HG03135 (cell line): ENCODE results near the gene CTNNA3.
"Not testable (repeated sequence)": the region's sequence is repeated elsewhere in the genome, so short reads cannot be mapped to it uniquely, and the experiment has no call there.

Experiments used
- ATAC-seq: cut with Tn5 transposase; IDR thresholded peaks from one replicate; pipeline ENCODE4 v1.9.1; 2021; ENCODE audit warnings: mild to moderate bottlenecking, moderate library complexity; ENCODE audit not compliant: unreplicated experiment

CTNNA3 gene

GRCh38 chr10:66353422-66353821 is 1342.6 kb downstream of the CTNNA3 start:
- no peak for ATAC-seq

- no peak for ATAC-seq
Observed at GRCh38 chr10:66350622-66351399, 1345.2 kb downstream of the CTNNA3 start.

- ATAC-seq = no peak
Observed at GRCh38 chr10:66349726-66350125, 1346.3 kb downstream of the CTNNA3 start.

- ATAC-seq = no peak
Observed at GRCh38 chr10:66349076-66349475, 1346.9 kb downstream of the CTNNA3 start.

GRCh38 chr10:66337211-66337610 is 1358.8 kb downstream of the CTNNA3 start:
- no peak for ATAC-seq

- no peak for ATAC-seq
Observed at GRCh38 chr10:66336791-66337190, 1359.2 kb downstream of the CTNNA3 start.

- ATAC-seq = not testable (repeated sequence)
Observed at GRCh38 chr10:66335753-66336152, 1360.2 kb downstream of the CTNNA3 start.

- ATAC-seq = no peak
Observed at GRCh38 chr10:66329147-66329546, 1366.8 kb downstream of the CTNNA3 start.

- ATAC-seq = no peak
Observed at GRCh38 chr10:66326876-66327275, 1369.1 kb downstream of the CTNNA3 start.

GRCh38 chr10:66322777-66323176 is 1373.2 kb downstream of the CTNNA3 start:
- ATAC-seq = no peak

GRCh38 chr10:66321723-66322665 is 1374.0 kb downstream of the CTNNA3 start:
- ATAC-seq = no peak

GRCh38 chr10:66318761-66319160 is 1377.2 kb downstream of the CTNNA3 start:
- no peak for ATAC-seq

GRCh38 chr10:66307826-66308225 is 1388.2 kb downstream of the CTNNA3 start:
- ATAC-seq = no peak

GRCh38 chr10:66301078-66301477 is 1394.9 kb downstream of the CTNNA3 start:
- ATAC-seq = no peak

- no peak for ATAC-seq
Observed at GRCh38 chr10:66295602-66296001, 1400.4 kb downstream of the CTNNA3 start.

GRCh38 chr10:66294538-66294937 is 1401.5 kb downstream of the CTNNA3 start:
- ATAC-seq = no peak

GRCh38 chr10:66292922-66293321 is 1403.1 kb downstream of the CTNNA3 start:
- no peak for ATAC-seq

- no peak for ATAC-seq
Observed at GRCh38 chr10:66292456-66292855, 1403.5 kb downstream of the CTNNA3 start.

GRCh38 chr10:66291133-66291532 is 1404.9 kb downstream of the CTNNA3 start:
- ATAC-seq = no peak

- no peak for ATAC-seq
Observed at GRCh38 chr10:66284621-66285020, 1411.4 kb downstream of the CTNNA3 start.

- ATAC-seq = no peak
Observed at GRCh38 chr10:66283874-66284464, 1412.0 kb downstream of the CTNNA3 start.
